Pancreas (tissue), 10 donors: ENCODE measurements around the gene CPLANE2. TPM values are rescaled to one million over a fixed set of nuclear protein-coding genes. Genes with fewer than 3 reads are reported as not detected.
A peak's percentile ranks its signal among the peaks of the same experiment; 100 is the strongest.

Source experiments
- ATAC-seq, 4 donors: fragments of 200-7000 bp; cut with Tn5 transposase; one replicate each; pipeline versions ENCODE4 v1.8.0 to v1.9.1; 2020; ENCODE audit warnings: mild to moderate bottlenecking in 4 of 4, moderate library complexity in 4 of 4
- DNase-seq, 6 donors: peaks; one replicate each; pipeline ENCODE4 v3.0.0-alpha.2; 2020
- FAIRE-seq: peaks from 2 replicates; lab custom pipeline; 2012; peaks lifted over from hg19 to GRCh38; lab: Jason Lieb, UNC
- H3K27ac ChIP-seq, 4 donors: fragments of 200-600 bp; sonication (generic); 1 replicate in 3 of 4; 2 replicates in 1 of 4; pipeline versions ENCODE4 v1.5.0 to v1.8.0; 2020
- H3K27me3 ChIP-seq, 4 donors: fragments of 200-600 bp; one replicate each; pipeline ENCODE4 v1.8.0; 2021
- H3K36me3 ChIP-seq, 3 donors: fragments of 200-600 bp; sonication (generic) in 1 of 3; one replicate each; pipeline versions ENCODE4 v1.5.0 to v1.8.0; 2020 to 2021
- H3K4me1 ChIP-seq, 3 donors: fragments of 200-600 bp; one replicate each; pipeline ENCODE4 v1.8.0; 2021
- H3K4me3 ChIP-seq, 4 donors: fragments of 200-600 bp; sonication (generic) in 2 of 4; one replicate each; pipeline versions ENCODE4 v1.5.0 to v1.8.0; 2020 to 2021
- H3K9me3 ChIP-seq, 4 donors: fragments of 200-600 bp; one replicate each; pipeline ENCODE4 v1.8.0; 2021
- CTCF ChIP-seq, 4 donors: fragments of 200-600 bp; sonication (generic) in 3 of 4; IDR thresholded peaks; one replicate each; pipeline versions ENCODE4 v1.5.0 to v1.8.0; 2021; ENCODE audit warnings: antibody characterized with exemption in 4 of 4
- WGBS, 2 donors: extraction: QIAGEN DNeasy Blood & Tissue Kit; methylation state at CpG; one replicate each; pipeline ENCODE4 v1.1.7; 2013; 5-methylcytosine and 5-hydroxymethylcytosine counted together
- intact Hi-C, 3 donors: fragments of 100-400 bp; cut with DNase I; formaldehyde crosslinking; loops; one replicate each; pipeline versions ENCODE4 v1.11.1 to v1.14.2; 2022
- polyA plus RNA-seq, 2 donors: library from polyadenylated mRNA; stranded (reverse); fragments of 200-250 nt; gene quantifications; one replicate each; pipeline ENCODE4 v1.2.3, GENCODE V29; 2013
- total RNA-seq, 6 donors: library from RNA; stranded (reverse); fragmentation: NEBNext Ultra II Directional in 4 of 6; extraction: Animal tissue kit (Norgen Biotek cat#: 25700) in 4 of 6; gene quantifications; one replicate each; pipeline versions ENCODE4 v1.2.1 to v1.2.4, GENCODE V29; 2021 to 2023
- donor health status: healthy with polysubstance abuse.
- donor health status: DM: no; HTN: no; CAD: no; lungs with moderate emphysema.
- donor health status: DM: no; HTN: no; CAD: no.
- donor health status: control.
- donor health status: control.
- donor health status: Bipolar disorder and iron deficiency.
- donor health status: DM: yes; HTN: yes; CAD: no.
- donor health status: DM: no; HTN: no; CAD: no.
- donor health status: DM: no; HTN: no; CAD: no.
- donor health status: DM: yes; HTN: yes; CAD: no.

Gene CPLANE2
- total and polyA plus RNA-seq, 8 donors: 2.2 to 9.1 (median 3.9) TPM

GRCh38 chr1:16205334-16205671, 31.7 kb downstream of the CPLANE2 start:
- Histone ChIP-seq H3K36me3 (no peaks in the 10 kb centered on the region), H3K27ac (no peak overlapping the region), H3K4me3 (no peak overlapping the region), H3K4me1 (peaks cover 0 to 11% (median 0%) of the 10 kb centered on the region in 3 donors), H3K27me3 (no peaks in the 10 kb centered on the region), H3K9me3 (no peaks in the 10 kb centered on the region)
- 91 to 94% methylated on average over 11 of the region's 11 CpGs for WGBS, 2 donors
- FAIRE-seq (no peak), DNase-seq (peak in 3 of 6 donors; percentile 24 to 63 (median 56)), ATAC-seq (no peak)
- intact Hi-C loops: no loop called here
- no peak for TF ChIP-seq CTCF (IDR thresholded peaks at IDR 0.05)

- TF ChIP-seq CTCF (IDR thresholded peaks at IDR 0.05): no peak
- no peaks in the 10 kb centered on the region for H3K9me3 ChIP-seq
- H3K4me3 ChIP-seq: no peak overlapping the region
- no peaks in the 10 kb centered on the region for H3K27me3 ChIP-seq
- WGBS, 2 donors: 78 to 82% methylated on average over 12 of the region's 12 CpGs
- ATAC-seq: peak in 1 of 4 donors; percentile 19
- H3K4me1 ChIP-seq: peaks cover 0 to 11% (median 0%) of the 10 kb centered on the region in 3 donors
- no peak for FAIRE-seq
- peak in 3 of 6 donors; percentile 29 to 75 (median 70) for DNase-seq
- H3K36me3 ChIP-seq: no peaks in the 10 kb centered on the region
- H3K27ac ChIP-seq: no peak overlapping the region
- intact Hi-C loops: loop anchor here in 1 of 3 donors (5.0 kb wide), 1 partner anchor 38 kb away; no protein-coding TSS in a partner anchor
Observed at GRCh38 chr1:16204634-16205333, 32.2 kb downstream of the CPLANE2 start.

- Histone ChIP-seq H3K9me3 (no peaks in the 10 kb centered on the region), H3K36me3 (no peaks in the 10 kb centered on the region), H3K4me3 (no peak overlapping the region), H3K27ac (no peak overlapping the region), H3K4me1 (peaks cover 0 to 11% (median 0%) of the 10 kb centered on the region in 3 donors), H3K27me3 (no peaks in the 10 kb centered on the region)
- FAIRE-seq (no peak), DNase-seq (peak in 1 of 6 donors; percentile 7), ATAC-seq (no peak)
- intact Hi-C loops: loop anchor here in 1 of 3 donors (5.0 kb wide), 1 partner anchor 38 kb away; no protein-coding TSS in a partner anchor
- WGBS, 2 donors: 90 to 94% methylated on average over 2 of the region's 2 CpGs
- TF ChIP-seq CTCF (IDR thresholded peaks at IDR 0.05): no peak
Observed at GRCh38 chr1:16204216-16204615, 32.8 kb downstream of the CPLANE2 start.

- no peak for TF ChIP-seq CTCF (IDR thresholded peaks at IDR 0.05)
- Histone ChIP-seq H3K4me3 (no peak overlapping the region), H3K27me3 (no peaks in the 10 kb centered on the region), H3K4me1 (peaks cover 0 to 9% (median 0%) of the 10 kb centered on the region in 3 donors), H3K27ac (no peak overlapping the region), H3K36me3 (no peaks in the 10 kb centered on the region), H3K9me3 (no peaks in the 10 kb centered on the region)
- ATAC-seq: no peak
- 46 to 57% methylated on average over 3 of the region's 3 CpGs for whole genome bisulfite sequencing, 2 donors
- FAIRE-seq: no peak
- intact Hi-C loops: loop anchor here in 1 of 3 donors (5.0 kb wide), 1 partner anchor 39 kb away; no protein-coding TSS in a partner anchor
- DNase-seq: no peak
Observed at GRCh38 chr1:16203550-16203949, 33.4 kb downstream of the CPLANE2 start.
